GM12878 (cell line): ENCODE results near the gene HLX.

ENCODE experiments used
- FOXM1 ChIP-seq: IDR thresholded peaks from 2 replicates; pipeline ENCODE4 v1.6.1; 2012; ENCODE audit warnings: low read depth, mild to moderate bottlenecking, inconsistent platforms, low read length, moderate library complexity
- JUNB ChIP-seq: IDR thresholded peaks from 2 replicates; pipeline ENCODE4 v1.6.1; 2016; ENCODE audit warnings: antibody characterized with exemption, mild to moderate bottlenecking
- POLR2AphosphoS5 ChIP-seq: IDR thresholded peaks from 2 replicates; pipeline ENCODE4 v1.6.1; 2011; ENCODE audit warnings: mild to moderate bottlenecking, low read length, inconsistent platforms
- SIN3A ChIP-seq: IDR thresholded peaks from 2 replicates; pipeline ENCODE4 v1.6.1; 2012; ENCODE audit warnings: low read depth, low read length, improper control_type of control experiment
- ZNF274 ChIP-seq: IDR thresholded peaks from one replicate; pipeline ENCODE4 v1.8.0; 2011; ENCODE audit not compliant: insufficient read length, insufficient read depth
- TF ChIP-seq, protein P1 (sequence below): fragments of 450-650 bp; IDR thresholded peaks from 2 replicates; pipeline ENCODE4 v1.6.1; 2017; ENCODE audit warnings: mild to moderate bottlenecking, moderate library complexity
- TF ChIP-seq, protein P2 (sequence below), 3 experiments: IDR thresholded peaks in 2 of 3; conservative IDR thresholded peaks in 1 of 3; 2 replicates each; pipeline ENCODE4 v1.5.1; 2011; ENCODE audit warnings: low read depth in 3 of 3, low read length in 3 of 3, mild to moderate bottlenecking in 3 of 3, control low read depth in 2 of 3, moderate library complexity in 2 of 3, inconsistent platforms in 1 of 3, mixed read lengths in 1 of 3; ENCODE audit not compliant: control insufficient read depth in 2 of 3, insufficient read depth in 1 of 3; ENCODE audit errors: extremely low read depth in 1 of 3
- TF ChIP-seq, protein P3 (sequence below): IDR thresholded peaks from 2 replicates; pipeline ENCODE4 v1.6.1; 2011; ENCODE audit warnings: borderline replicate concordance, low read depth, mild to moderate bottlenecking, moderate library complexity, mixed read lengths, low read length; ENCODE audit not compliant: insufficient read depth; ENCODE audit errors: extremely low read length
- TF ChIP-seq, protein P4 (sequence below): fragments of 450-650 bp; IDR thresholded peaks from 2 replicates; pipeline ENCODE4 v1.6.1; 2017; ENCODE audit warnings: mild to moderate bottlenecking

DNA sequence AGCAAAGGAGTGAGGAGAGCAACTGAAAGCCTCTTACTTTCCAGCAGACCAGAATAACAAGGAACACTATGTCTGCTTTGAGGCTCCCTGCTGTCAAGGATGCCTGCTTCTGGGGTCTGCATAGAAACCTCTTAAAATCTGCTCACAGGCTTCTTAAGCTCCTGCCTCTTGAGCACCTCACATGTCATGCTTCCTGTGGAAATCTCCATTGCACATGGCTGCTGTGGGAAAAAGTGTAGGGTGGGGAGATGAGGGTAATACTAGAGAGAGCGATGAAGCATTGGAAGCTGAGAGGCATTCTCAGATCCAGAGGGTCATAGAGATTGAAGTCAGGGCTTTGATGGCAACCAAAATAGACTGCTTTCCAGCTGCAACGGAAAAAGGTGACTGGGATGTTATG is 6.2 kb upstream of the HLX start:
- TF ChIP-seq, protein P1, sequence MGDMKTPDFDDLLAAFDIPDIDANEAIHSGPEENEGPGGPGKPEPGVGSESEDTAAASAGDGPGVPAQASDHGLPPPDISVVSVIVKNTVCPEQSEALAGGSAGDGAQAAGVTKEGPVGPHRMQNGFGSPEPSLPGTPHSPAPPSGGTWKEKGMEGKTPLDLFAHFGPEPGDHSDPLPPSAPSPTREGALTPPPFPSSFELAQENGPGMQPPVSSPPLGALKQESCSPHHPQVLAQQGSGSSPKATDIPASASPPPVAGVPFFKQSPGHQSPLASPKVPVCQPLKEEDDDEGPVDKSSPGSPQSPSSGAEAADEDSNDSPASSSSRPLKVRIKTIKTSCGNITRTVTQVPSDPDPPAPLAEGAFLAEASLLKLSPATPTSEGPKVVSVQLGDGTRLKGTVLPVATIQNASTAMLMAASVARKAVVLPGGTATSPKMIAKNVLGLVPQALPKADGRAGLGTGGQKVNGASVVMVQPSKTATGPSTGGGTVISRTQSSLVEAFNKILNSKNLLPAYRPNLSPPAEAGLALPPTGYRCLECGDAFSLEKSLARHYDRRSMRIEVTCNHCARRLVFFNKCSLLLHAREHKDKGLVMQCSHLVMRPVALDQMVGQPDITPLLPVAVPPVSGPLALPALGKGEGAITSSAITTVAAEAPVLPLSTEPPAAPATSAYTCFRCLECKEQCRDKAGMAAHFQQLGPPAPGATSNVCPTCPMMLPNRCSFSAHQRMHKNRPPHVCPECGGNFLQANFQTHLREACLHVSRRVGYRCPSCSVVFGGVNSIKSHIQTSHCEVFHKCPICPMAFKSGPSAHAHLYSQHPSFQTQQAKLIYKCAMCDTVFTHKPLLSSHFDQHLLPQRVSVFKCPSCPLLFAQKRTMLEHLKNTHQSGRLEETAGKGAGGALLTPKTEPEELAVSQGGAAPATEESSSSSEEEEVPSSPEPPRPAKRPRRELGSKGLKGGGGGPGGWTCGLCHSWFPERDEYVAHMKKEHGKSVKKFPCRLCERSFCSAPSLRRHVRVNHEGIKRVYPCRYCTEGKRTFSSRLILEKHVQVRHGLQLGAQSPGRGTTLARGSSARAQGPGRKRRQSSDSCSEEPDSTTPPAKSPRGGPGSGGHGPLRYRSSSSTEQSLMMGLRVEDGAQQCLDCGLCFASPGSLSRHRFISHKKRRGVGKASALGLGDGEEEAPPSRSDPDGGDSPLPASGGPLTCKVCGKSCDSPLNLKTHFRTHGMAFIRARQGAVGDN, result no peak
- TF ChIP-seq POLR2AphosphoS5, result no peak
- TF ChIP-seq, protein P2, sequence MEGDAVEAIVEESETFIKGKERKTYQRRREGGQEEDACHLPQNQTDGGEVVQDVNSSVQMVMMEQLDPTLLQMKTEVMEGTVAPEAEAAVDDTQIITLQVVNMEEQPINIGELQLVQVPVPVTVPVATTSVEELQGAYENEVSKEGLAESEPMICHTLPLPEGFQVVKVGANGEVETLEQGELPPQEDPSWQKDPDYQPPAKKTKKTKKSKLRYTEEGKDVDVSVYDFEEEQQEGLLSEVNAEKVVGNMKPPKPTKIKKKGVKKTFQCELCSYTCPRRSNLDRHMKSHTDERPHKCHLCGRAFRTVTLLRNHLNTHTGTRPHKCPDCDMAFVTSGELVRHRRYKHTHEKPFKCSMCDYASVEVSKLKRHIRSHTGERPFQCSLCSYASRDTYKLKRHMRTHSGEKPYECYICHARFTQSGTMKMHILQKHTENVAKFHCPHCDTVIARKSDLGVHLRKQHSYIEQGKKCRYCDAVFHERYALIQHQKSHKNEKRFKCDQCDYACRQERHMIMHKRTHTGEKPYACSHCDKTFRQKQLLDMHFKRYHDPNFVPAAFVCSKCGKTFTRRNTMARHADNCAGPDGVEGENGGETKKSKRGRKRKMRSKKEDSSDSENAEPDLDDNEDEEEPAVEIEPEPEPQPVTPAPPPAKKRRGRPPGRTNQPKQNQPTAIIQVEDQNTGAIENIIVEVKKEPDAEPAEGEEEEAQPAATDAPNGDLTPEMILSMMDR (IDR thresholded peaks at IDR 0.05 in 2 of 3, conservative IDR thresholded peaks at IDR 0.05 in 1 of 3; ENCODE audit: control insufficient read depth in 2 of 3, extremely low read depth in 1 of 3, insufficient read depth in 1 of 3, low read depth in 3 of 3, low read length in 3 of 3), result no peak
- TF ChIP-seq FOXM1, result no peak
- TF ChIP-seq, protein P3, sequence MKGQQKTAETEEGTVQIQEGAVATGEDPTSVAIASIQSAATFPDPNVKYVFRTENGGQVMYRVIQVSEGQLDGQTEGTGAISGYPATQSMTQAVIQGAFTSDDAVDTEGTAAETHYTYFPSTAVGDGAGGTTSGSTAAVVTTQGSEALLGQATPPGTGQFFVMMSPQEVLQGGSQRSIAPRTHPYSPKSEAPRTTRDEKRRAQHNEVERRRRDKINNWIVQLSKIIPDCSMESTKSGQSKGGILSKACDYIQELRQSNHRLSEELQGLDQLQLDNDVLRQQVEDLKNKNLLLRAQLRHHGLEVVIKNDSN, result no peak
- no peak for TF ChIP-seq SIN3A
- TF ChIP-seq JUNB, result no peak
- TF ChIP-seq, protein P4, sequence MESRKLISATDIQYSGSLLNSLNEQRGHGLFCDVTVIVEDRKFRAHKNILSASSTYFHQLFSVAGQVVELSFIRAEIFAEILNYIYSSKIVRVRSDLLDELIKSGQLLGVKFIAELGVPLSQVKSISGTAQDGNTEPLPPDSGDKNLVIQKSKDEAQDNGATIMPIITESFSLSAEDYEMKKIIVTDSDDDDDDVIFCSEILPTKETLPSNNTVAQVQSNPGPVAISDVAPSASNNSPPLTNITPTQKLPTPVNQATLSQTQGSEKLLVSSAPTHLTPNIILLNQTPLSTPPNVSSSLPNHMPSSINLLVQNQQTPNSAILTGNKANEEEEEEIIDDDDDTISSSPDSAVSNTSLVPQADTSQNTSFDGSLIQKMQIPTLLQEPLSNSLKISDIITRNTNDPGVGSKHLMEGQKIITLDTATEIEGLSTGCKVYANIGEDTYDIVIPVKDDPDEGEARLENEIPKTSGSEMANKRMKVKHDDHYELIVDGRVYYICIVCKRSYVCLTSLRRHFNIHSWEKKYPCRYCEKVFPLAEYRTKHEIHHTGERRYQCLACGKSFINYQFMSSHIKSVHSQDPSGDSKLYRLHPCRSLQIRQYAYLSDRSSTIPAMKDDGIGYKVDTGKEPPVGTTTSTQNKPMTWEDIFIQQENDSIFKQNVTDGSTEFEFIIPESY, result no peak
- no peak for TF ChIP-seq ZNF274
